ENCODE measurements around the gene KAZN.

The KAZN gene

GRCh38 chr1:14590411-14591180 is 7.9 kb upstream of the KAZN start:
- DNase-seq: no peak

- no peak for DNase-seq
Measured at GRCh38 chr1:14591600-14591999, 6.9 kb upstream of the KAZN start.

DNA sequence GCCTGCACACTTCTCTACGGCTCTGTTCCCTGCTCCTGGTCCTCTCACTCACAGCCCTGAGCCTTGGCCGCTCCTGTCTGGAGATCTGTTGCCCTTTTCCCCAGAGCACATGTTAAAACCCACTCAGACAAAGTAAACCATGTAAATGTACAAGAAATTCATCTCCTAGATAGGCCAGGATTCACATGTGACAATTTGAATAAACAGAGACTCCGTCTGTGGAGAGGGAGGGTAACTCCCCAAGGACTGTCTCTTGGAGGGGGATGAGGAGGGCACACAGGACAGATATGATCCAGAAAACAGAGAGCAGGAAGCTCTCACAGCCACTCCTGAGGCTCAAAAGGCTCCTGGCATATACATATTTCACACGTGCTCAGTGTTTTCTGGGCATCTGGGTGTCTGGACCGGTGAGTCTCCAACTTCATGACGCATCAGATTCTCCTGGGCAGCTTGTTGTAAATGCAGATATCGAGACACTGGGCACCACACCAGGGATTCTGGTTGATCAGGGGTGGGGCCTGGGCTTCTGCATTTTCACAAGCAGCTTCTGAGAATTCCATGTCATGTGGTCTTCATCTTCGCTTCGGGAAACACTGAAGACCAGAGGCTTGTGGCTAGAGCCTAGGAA is 6.4 kb upstream of the KAZN start:
- DNase-seq: no peak

DNA sequence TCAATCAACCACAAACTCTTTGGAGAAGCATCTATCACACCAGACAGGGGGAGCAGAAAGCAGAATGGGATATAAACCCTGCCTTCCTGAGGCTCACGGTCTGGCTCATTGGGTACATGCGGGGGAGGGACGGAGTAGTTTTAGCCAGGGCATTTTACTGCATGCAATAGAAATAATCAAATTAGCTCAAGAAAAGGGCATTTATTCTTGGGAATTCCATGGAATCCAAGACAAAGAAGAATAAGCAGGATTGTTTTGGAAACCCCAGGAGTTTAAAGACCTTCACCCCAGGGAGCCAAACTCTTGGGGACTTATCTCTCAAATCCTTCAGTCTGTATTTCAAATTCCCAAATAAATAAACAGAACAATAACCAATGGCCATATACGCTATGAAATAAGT is 5.2 kb upstream of the KAZN start:
- no peak for DNase-seq

- no peak for DNase-seq
Measured at GRCh38 chr1:14594045-14594444, 4.4 kb upstream of the KAZN start.

DNA sequence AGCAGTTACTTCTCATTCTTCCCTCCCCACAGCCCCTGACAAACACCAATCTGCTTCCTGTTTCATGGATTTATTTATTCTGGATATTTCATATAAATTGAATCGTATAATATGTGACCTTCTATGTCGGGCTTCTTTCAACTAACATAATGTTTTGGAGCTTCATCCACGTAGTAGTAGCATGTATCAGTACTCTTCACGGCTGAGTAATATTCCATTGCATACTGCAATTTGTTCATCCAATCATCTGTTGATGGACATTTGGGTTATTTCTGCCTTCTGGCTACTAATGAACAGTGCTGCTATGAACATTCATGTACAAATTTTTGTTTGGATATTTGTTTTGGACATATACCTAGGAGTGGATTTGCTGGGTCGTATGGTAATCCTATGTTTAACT is 1.9 kb upstream of the KAZN start:
- DNase-seq: no peak

DNA sequence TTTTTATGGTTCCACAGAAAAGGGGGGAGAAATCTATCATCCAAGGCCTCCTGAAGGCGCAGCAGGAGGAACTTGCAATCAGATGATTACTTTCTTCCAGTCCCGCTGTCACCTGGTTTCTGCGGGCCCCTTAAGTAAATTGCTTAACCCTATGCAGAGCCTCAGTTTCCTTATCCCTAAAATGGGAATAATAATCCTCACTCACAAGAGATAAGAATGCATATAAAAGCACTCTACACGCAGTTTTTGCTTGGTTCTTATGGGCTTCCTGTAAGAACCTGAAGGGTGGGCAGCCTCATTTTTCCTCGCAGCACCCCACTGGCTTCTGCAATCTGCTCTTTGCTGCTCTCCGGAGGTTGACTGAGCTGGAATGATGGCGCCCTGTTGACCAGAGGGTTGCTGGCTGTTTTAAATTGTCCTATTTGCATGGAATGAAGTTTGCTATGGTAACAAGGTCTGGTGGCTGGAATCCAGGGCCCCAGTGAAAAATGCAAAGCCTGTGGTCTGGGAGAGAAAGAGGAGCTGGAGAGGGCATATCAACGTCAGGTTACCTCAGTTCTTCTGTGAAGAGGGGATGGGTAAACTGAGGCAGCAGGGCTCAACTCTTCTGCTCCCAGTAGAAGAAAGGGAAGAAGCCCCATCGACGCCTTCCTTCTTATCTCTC is 1.0 kb upstream of the KAZN start:
- no peak for DNase-seq

DNA sequence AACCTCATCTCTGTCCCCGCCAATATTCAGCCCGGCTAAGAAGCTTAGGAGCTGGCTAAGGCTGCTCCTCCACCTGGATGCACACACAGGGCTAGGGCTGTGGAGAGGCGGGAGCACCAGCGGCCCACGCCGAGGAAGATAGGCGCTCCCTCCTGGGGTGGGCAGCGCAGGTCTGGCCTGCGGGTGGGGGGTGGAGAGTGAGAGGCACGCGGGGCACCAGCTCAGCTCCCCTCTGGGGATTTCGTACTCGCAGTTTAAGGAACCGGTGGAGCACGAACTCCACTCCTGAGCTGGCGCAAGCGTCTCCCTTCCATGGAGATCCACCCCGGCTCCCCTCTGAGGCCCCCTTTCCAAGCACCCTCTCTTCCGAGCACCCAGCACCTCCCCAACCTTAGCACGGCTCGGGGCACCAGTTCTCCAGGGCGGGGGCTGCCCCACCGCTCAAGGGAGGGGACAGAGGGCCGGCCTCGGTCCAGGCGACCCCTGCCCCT is 433 bp upstream of the KAZN start:
- no peak for DNase-seq

DNA sequence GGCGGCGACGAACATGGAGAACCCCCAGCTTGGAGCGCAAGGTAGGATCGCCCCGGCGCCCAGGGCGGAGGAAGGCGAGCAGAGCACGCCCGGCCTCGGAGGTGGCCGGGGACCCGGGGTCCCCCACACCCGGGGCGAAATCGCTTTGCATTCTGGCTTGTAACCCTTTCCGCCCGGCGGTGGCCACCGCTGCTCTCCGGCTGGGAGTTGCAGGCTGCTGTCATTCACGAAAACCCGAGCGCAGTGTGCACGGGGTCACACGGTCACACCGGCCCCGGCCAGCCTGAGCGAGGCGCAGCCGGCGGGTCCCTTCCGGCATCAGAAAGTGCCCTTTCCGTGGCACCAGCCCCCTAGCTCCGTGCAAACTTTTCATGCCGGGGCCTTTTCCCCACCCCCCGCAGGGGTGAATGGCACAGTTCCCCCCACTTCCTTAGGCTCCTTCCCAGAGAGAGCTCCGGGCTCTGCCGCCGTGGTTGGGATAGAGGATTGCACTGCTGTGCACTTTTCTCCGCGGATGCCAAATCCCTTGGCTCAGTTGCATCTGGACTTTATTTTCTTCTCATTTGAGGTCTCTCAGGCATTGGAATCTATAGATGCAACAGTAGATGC is 802 bp downstream of the KAZN start:
- no peak for DNase-seq

DNA sequence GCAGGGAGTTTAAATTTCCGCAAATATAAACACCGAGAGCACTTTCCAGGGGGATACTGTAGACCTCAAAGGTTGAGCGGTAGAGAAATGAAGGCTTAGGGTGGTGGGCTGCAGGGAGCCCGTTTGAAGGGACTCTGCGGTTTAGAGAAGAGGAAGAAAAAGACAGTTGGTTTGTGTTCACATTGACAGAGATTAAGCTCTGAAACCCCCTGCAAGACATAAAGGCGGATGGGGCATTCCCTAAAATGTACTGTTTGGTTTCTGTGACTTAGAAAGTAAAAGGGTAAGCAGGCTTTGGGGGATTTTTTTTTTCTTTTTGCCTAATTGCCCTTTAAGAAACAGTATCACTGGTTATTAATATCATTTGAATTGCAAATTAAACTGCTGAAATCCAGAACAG is 1.3 kb downstream of the KAZN start:
- no peak for DNase-seq

DNA sequence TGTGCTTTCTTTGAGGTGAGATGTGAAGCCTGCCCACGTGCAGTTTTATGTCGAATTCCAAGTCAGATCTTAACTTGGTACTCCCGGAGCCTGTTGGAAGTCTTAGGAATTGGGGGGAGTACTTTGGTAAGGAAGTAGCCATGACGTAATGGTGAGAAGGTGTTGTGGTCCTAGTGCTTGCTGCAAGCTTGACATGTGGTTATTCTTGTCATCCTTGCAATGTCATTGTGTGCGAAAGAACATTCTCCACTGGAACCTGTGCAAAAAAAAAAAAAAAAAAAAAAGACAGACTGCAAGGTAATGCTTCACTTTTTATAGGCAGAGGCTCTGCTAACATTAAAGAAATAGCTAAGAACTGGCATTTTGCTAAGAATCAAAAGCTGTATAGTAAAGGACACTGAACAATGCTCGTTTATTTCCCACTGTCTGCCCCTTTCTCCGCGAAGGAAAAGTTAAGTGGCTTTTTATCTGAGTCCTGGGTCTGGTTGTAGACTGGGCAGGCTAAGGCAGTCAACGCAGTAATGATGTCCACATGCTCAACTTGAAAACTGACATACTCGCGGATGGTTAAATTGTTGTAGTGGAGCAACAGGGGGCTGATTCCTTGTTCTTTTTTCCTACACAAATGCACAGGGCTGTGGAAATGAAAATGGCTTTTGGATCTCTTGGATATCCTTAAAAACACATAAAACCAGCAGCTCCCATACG is 2.1 kb downstream of the KAZN start:
- DNase-seq: no peak

GRCh38 chr1:14602136-14602535 is 3.7 kb downstream of the KAZN start:
- no peak for DNase-seq

DNA sequence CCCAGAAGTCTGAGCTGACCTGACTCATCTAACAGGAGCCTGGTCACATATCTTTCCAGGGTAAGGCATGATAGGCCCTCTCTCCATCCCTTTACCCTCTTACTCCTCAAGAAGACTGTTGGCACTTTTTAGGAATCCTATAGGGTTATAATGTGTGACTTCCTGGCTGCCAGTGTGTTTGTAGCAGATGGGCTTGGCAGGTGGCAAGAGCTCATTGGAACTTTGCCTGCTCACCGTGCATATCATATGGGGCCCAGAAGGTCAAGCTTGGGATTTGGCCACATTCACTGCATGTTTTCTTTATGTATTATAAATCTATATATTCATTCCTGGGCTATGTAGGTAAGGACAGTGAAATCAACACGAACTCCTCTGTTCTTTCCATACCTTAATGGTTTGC is 5.2 kb downstream of the KAZN start:
- DNase-seq: no peak

GRCh38 chr1:14604414-14604813 is 5.9 kb downstream of the KAZN start:
- DNase-seq: no peak

DNA sequence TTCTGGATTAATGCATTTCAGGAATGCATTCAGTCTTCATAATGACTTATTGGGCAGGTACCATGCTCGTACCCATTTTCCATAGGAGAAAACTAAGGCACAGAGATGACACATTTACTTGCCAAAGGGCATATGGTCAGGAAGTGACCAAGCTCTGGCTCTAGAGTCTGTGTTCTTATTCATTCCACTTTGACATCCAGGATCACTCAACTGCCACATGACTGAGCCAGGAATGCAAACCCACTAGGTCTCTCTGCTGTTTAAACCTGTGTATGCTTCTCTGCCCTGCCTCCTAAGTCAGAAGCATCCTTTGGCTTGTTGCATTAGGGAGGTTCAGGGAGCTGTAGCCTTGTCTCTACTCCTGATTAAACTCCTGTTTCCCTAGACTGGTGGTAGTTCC is 7.5 kb downstream of the KAZN start:
- DNase-seq: no peak

- no peak for DNase-seq
Measured at GRCh38 chr1:14606632-14607031, 8.1 kb downstream of the KAZN start.

DNA sequence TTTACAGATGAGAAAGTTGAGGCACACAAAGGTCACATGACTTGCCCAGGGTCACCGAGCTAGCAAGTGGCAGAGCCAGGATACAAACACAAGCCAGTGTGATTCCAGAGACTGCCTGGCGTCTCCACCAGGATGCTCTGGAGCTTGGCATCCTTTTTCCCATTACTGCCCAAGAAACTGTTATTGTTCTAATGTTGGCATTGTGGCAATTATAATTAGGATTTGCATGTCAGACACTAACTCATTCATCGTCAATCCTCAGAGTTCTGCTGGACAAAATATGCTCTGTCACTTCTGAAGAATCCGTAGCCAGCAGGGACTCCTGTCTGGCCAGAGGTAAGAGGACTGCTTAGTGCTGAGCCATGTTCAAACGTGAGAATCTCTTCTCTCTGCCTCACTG is 8.8 kb downstream of the KAZN start:
- DNase-seq: no peak

- no peak for DNase-seq
Measured at GRCh38 chr1:14608308-14608707, 9.8 kb downstream of the KAZN start.

GRCh38 chr1:14610761-14611160 is 12.3 kb downstream of the KAZN start:
- no peak for DNase-seq

DNA sequence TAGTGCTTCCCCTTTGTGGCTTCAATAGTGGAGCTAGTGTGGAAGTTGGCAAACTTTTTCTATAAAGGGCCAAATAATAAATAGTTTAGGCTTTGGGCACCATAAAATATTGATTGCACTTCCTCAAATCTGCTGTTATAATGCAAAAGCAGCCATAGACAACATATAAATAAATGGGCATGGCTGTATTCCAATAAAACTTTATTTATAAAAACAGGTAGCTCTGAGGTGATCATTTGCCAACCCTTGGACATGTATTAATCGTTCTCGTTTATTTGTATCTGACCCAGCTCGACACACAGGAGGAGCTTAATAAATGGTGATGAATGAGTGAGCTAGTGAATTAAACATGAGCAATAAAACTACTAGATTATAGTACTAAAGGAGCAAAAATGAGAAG is 13.3 kb downstream of the KAZN start:
- DNase-seq: no peak

- DNase-seq: no peak
Measured at GRCh38 chr1:14612256-14612655, 13.8 kb downstream of the KAZN start.

DNA sequence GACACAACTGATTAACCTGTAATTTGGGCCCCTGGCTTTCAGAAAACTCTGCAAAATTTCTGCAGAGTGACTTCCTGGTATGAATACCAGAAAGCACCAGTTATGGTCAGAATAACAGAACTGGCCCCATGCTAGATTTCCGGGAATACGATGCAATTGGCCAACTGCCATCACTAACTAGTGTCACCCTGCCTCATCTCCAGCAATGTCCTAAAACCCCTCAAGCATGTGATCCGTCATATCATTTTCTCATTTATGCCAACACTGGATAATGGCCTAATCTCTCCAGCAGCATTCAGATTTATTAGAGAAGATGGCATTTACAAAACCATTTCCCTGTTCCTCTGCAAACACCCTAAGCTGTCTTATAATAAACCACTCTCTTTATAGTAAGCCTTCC is 15.4 kb downstream of the KAZN start:
- no peak for DNase-seq

DNA sequence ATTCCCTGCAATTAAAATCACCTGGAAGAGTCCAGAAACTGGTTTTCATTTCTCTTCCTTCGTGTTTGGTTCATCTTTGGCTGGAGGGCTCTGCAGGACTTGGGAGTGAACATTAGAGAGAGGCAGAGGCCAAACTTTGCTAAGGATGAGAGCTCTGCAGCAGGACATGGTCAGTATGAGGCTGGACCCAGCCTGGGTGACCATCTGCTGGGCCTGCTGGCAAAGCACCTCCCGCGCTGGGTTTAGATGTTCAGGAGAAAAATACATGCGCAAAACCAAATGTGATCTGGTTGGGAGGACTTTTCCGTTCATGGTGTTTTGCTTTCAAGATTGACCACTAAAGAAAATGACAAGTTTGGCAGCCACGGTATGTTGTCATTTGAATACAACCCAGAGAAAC is 15.9 kb downstream of the KAZN start:
- DNase-seq: no peak

Measured in CD4-positive, alpha-beta T cell treated with Interleukin-6 for 4 hours (primary cell).